WTC11 (cell line): ENCODE measurements around the gene PBX3.

Experiments
- ELF4 ChIP-seq: sonication (generic); formaldehyde crosslinking; IDR thresholded peaks from 2 replicates; pipeline ENCODE4 v1.8.1; 2022; ENCODE audit warnings: low read depth, mild to moderate bottlenecking, moderate library complexity, missing genetic modification reagents
- NFE2L1 ChIP-seq: sonication (generic); formaldehyde crosslinking; IDR thresholded peaks from 2 replicates; pipeline ENCODE4 v1.8.1; 2023; ENCODE audit warnings: missing genetic modification reagents
- RELA ChIP-seq: sonication (generic); formaldehyde crosslinking; IDR thresholded peaks from 2 replicates; pipeline ENCODE4 v1.8.1; 2022; ENCODE audit warnings: missing genetic modification reagents, mild to moderate bottlenecking, borderline replicate concordance
- TEAD4 ChIP-seq: sonication (generic); formaldehyde crosslinking; IDR thresholded peaks from 2 replicates; pipeline ENCODE4 v1.8.0; 2022; ENCODE audit warnings: mild to moderate bottlenecking, missing genetic modification reagents
- TF ChIP-seq, protein P1 (sequence below): fragments of 200-600 bp; IDR thresholded peaks from 2 replicates; pipeline ENCODE4 v1.8.0; 2022; ENCODE audit warnings: antibody characterized with exemption
- TF ChIP-seq, protein P2 (sequence below): sonication (generic); formaldehyde crosslinking; IDR thresholded peaks from 2 replicates; pipeline ENCODE4 v1.8.1; 2023; ENCODE audit warnings: mild to moderate bottlenecking, missing genetic modification reagents
- TF ChIP-seq, protein P3 (sequence below): sonication (generic); formaldehyde crosslinking; IDR thresholded peaks from 2 replicates; pipeline ENCODE4 v1.8.0; 2022; ENCODE audit warnings: mild to moderate bottlenecking, missing genetic modification reagents
- TF ChIP-seq, protein P4 (sequence below): sonication (generic); formaldehyde crosslinking; IDR thresholded peaks from 2 replicates; pipeline ENCODE4 v1.8.0; 2022; ENCODE audit warnings: mild to moderate bottlenecking, missing genetic modification reagents

DNA sequence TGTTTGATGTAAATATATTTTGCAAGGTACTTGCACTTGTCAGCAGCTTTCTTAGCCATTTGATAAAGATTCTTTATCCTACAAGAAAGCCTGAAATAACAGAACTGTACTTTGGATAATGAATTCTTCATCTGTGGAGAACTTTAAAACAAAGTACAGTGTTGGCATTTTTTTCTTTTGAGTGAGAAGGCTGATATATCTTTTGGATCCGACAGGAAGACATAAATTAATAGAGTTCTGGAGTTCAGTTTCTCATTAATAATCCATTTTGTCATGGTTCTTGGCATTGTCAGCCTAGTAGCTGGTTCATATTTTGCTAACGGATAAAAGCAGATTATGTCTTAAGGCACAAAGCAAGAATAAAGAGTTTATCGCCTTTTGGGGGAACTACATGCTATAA lies 17.0 kb downstream of the PBX3 start:
- TF ChIP-seq, protein P1, sequence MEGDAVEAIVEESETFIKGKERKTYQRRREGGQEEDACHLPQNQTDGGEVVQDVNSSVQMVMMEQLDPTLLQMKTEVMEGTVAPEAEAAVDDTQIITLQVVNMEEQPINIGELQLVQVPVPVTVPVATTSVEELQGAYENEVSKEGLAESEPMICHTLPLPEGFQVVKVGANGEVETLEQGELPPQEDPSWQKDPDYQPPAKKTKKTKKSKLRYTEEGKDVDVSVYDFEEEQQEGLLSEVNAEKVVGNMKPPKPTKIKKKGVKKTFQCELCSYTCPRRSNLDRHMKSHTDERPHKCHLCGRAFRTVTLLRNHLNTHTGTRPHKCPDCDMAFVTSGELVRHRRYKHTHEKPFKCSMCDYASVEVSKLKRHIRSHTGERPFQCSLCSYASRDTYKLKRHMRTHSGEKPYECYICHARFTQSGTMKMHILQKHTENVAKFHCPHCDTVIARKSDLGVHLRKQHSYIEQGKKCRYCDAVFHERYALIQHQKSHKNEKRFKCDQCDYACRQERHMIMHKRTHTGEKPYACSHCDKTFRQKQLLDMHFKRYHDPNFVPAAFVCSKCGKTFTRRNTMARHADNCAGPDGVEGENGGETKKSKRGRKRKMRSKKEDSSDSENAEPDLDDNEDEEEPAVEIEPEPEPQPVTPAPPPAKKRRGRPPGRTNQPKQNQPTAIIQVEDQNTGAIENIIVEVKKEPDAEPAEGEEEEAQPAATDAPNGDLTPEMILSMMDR: no peak
- no peak for TF ChIP-seq NFE2L1 (CRISPR knock-in tag)
- TF ChIP-seq, protein P2, sequence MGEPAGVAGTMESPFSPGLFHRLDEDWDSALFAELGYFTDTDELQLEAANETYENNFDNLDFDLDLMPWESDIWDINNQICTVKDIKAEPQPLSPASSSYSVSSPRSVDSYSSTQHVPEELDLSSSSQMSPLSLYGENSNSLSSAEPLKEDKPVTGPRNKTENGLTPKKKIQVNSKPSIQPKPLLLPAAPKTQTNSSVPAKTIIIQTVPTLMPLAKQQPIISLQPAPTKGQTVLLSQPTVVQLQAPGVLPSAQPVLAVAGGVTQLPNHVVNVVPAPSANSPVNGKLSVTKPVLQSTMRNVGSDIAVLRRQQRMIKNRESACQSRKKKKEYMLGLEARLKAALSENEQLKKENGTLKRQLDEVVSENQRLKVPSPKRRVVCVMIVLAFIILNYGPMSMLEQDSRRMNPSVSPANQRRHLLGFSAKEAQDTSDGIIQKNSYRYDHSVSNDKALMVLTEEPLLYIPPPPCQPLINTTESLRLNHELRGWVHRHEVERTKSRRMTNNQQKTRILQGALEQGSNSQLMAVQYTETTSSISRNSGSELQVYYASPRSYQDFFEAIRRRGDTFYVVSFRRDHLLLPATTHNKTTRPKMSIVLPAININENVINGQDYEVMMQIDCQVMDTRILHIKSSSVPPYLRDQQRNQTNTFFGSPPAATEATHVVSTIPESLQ (CRISPR knock-in tag): no peak
- TF ChIP-seq, protein P3, sequence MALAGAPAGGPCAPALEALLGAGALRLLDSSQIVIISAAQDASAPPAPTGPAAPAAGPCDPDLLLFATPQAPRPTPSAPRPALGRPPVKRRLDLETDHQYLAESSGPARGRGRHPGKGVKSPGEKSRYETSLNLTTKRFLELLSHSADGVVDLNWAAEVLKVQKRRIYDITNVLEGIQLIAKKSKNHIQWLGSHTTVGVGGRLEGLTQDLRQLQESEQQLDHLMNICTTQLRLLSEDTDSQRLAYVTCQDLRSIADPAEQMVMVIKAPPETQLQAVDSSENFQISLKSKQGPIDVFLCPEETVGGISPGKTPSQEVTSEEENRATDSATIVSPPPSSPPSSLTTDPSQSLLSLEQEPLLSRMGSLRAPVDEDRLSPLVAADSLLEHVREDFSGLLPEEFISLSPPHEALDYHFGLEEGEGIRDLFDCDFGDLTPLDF (CRISPR knock-in tag): no peak
- TF ChIP-seq RELA (CRISPR knock-in tag): no peak
- no peak for TF ChIP-seq ELF4
- TF ChIP-seq, protein P4, sequence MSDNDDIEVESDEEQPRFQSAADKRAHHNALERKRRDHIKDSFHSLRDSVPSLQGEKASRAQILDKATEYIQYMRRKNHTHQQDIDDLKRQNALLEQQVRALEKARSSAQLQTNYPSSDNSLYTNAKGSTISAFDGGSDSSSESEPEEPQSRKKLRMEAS: no peak
- no peak for TF ChIP-seq TEAD4
